Measurements from ENCODE around the gene TNS3.

Gene TNS3

DNA sequence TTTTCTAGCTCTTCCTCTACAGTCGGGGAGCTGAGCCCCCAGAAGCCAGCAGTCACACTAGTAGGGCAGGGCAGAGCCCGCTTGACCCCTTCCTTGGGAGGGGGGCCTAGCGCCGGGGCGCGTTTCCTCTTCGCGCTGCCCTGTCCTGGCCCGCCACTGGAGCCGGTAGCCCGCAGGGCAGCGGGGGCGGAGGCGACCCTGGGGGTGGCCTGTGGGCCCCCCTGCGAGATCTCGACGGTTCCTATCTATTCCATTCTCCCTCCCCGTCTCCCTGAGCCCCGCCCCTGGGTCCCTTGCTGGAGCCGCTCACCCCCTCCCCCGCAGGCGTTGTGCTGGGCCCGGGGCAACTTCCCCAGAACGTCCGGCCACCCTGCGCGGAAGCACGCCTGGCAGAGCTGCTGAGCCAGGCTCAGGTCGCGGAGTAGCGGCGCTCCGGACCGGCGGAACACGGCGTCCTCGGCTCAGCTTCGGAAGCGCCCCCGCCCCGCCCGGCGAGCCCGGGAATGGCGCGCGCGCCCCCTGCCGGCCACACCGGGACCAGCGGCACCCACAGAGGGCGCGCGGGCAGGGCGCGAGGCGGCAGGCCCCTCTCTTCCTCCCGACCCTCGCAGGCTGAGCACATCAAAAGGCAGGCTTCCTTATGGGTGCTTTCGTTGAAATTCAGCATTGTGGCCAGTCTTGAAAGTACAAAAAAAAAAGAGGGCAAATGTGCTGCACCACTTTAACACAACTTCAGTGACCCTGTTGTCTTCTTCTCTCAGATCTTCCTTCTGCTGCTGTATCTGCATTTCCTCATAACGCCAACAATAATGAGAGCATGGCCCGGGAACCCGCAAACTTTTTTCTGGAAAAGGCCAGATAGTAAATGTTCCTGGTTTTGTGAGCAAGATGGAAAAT lies 327.6 kb downstream of the TNS3 start:
- Histone ChIP-seq H3K4me3 (peak overlapping the region; percentile 24 to 52 (median 41)), H3K27ac (peak overlapping the region in 16 of 21 experiments; percentile 3 to 84 (median 74))

DNA sequence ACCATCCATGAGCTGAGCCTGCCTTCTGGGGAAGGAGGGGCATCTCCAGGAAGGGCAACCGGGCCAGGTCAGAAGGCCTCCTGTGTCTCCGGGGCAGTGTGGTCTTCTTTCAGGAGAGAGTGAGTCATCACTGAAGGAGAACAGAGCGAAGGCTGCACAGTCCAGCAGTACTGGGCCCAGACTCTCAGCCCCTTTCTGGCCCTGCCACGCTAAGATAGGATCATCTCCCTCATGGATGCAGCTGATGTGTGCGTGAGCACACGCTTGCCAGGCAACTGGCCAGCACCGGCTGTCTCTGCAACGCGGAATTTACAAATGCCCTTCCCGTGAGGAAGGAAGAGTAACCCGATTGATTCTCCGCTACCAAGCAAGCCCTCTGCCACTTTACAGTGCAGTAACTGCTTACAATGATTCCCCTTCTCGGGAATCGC lies 328.2 kb downstream of the TNS3 start:
- peak overlapping the region; percentile 24 to 52 (median 41) for H3K4me3 ChIP-seq
- H3K27ac ChIP-seq, result peak overlapping the region in 15 of 21 experiments; percentile 3 to 84 (median 76)

DNA sequence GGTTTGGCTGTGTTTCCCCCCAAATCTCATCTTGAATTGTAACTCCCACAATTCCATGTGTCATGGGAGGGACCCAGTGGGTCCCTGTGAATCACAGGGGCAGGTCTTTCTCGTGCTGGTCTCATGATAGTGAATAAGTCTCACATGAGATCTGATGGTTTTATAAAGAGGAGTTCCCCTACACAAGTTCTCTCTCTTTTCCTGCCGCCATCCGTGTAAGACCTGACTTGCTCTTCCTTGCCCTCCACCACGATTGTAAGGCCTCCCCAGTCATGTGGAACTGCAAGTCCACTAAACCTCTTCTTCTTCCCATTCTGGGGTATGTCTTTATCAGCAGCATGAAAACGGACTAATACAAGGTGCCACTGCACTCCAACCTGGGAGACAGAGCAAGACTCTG lies 329.2 kb downstream of the TNS3 start:
- Histone ChIP-seq H3K4me3 (no peak overlapping the region), H3K27ac (no peak overlapping the region)

DNA sequence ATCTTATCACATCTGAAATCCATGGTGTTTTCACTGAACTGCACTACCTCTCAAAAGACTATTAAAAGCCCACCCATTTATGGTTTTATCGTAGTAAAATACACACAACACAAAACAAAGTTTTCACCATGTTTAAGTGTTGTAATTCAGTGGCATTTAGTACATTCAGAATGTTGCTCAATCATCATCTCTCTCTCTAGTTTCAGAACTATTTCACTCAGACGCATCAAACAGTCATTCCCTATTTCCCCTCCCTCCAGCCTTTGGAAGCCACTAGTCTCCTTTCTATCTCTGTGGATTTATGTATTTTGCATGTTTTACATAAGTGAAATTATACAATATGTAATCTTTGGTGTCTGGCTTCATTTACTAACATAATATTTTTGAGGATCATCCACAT lies 332.6 kb downstream of the TNS3 start:
- no peak overlapping the region for H3K4me3 ChIP-seq
- no peak overlapping the region for H3K27ac ChIP-seq

DNA sequence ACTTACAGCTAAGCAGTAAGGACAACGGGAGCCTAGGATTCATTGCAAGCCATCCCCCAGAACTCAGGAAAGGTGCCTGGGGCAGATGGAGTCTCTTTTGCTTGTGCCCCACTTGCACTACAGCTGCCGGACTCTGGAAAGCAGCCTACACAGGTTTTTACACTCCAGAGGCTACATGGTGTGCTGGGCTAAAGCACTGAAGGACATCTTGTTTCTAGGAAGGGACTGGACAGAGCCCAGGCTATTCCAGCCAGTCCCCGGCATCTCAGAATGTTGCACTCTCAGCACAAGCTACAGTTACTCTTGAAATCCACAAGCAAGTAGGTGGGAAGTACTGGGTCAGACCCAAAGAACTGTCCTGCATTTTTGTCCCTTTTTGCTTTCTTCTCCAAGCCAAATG lies 333.1 kb downstream of the TNS3 start:
- no peak overlapping the region for H3K27ac ChIP-seq
- H3K4me3 ChIP-seq, result no peak overlapping the region

DNA sequence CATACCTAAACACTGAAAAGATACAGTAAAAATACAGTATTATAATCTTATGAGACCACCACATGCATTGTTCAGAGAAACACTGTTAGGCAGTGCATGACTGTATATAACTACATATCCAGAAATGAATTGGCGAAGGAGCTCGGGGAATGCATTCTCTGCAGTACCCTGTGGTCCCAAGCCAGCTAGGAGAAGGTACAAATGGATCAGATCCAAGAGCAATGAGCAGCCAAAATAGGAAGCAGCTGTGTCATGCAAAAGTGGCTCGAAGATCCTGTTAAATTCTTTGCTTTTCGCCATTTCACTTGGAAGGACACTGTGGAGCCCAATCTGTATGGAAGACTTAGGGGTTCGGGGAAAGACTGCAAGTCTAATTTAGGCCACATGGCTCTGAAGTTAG lies 334.8 kb downstream of the TNS3 start:
- H3K4me3 ChIP-seq, result no peak overlapping the region

DNA sequence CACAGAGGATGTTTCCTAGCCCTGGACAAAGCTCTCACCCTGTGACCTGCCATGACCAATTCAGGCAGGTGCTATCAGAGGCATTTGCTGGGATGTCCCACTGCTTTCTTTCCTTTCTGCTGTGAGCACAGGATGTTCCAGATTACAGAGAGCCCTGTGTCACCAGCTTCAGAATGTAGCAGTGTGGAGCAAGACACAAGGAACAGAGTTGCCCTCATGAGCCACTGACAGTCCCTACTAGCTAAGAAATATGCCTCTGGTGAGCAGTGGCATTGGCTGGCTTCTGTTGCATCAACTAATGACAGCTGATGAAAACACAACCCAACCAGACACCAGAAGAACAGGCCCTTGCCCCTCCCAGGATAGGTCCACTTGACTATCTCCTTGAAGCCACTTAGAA lies 337.2 kb downstream of the TNS3 start:
- no peak overlapping the region for H3K27ac ChIP-seq
- H3K4me3 ChIP-seq, result no peak overlapping the region

More for the DNA sequence above, 334.8 kb downstream of the TNS3 start:
- no peak overlapping the region for H3K27ac ChIP-seq

DNA sequence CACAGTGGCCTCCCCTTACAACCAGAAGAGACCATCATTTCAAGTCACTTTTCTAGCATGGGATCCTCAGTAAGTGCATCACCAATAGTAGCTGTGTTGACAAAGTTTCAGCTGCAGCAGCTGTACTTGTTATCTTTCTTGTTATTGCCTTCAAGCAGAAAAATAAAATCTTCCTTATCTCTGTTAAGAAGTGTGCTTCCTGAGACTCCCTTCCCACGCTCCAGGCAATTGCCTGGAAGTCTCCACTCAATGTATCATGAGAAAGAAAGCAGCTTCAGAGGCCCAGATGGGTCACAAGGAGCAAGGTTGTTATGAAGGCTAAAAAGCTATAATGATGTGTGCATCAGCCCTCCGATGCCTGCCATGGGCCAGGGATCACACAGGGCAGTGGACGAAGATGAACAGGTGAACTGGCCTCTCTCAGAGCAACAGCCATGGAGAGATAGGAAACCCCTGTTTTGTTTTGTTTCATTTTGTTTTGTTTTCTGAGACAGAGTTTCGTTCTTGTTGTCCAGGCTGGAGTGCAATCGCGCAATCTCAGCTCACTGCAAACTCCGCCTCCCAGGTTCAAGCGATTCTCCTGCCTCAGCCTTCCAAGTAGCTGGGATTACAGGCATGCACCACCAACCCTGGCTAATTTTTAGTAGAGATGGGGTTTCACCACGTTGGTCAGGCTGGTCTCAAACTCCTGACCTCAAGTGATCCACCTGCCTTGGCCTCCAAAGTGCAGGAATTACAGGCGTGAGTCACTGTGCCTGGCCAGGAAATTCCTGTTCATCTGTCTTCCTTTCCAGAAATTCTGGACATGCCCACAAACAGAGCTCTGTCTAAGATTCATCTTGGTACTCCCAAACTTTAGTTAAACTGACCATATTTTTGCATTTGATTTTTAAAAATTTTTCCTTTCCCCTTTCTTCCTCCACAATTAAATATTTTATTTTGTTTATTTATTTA lies 340.5 kb downstream of the TNS3 start:
- Histone ChIP-seq H3K27ac (no peak overlapping the region), H3K4me3 (no peak overlapping the region)

DNA sequence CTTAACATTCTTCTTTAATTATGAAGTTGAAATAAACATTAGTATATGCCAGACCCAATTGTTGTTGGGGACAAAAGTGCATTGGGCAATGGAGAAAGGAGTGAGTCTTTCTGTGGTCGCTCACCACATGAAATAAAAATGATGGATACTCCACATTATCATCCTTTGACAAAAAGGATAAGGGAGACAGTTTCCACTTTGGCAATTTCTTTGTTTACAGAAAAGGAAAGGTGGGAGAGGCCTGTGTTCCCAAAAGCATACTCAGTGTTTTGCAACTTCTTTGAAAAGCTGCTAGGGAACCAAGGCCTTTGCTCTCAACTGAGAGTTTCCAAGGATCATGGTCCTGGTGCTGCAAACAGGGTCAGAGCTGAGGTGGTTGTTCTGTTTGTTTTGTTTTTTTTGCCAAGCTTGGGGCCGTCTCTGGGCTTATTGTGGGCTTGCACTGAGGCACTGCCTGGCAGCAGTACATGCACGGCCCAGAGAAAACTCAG lies 341.9 kb downstream of the TNS3 start:
- no peak overlapping the region for H3K4me3 ChIP-seq
- no peak overlapping the region for H3K27ac ChIP-seq

DNA sequence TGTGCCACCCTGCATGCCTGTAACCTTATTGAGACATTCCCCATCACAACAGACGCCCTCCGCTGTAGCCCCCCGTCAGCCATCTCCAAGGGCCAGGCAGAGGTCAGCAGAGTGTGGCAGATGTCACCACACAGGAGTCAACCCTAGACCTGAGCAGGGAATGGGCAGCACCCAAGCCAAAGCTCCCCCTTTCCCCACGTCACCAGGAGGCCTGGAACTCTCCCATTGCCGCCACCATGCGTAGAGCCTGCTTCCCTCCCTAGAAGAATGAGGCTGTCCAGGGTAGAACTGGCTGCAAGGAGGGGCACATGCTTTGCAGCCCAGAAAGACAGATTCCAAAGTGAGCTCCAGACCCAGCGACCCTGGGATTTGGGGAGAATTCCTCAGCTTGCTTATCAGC lies 342.9 kb downstream of the TNS3 start:
- H3K27ac ChIP-seq, result no peak overlapping the region
- H3K4me3 ChIP-seq, result no peak overlapping the region

DNA sequence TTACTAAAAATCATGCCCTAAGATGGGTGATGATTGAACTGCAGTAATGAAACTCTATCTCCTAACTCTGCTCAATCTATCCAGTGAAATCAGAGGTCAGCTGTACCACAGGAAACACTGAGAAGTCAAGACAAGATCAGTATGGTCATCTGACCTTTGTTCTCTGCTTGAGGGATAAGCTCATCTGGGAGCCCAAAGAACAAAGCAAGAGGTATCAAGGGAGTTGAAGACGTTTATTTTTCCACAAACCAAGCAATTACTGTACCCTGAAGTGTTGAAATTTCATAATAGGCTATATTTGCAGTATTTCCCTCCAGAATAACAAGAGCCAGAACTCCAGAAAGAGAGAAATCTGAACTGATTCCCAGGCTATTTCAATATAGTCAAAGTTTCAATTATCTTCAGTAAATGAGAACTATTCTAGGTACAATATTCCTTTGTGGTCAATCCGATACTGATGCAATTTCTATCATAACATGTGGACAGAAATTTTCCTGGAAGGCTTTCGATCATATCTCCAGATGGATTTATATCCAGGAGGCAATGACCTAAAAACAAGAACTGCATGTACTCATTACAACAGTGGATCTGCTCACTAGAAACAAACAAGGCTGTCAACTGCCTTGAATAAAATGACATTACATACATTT lies 345.3 kb downstream of the TNS3 start:
- H3K4me3 ChIP-seq, result no peak overlapping the region
- H3K27ac ChIP-seq, result no peak overlapping the region

DNA sequence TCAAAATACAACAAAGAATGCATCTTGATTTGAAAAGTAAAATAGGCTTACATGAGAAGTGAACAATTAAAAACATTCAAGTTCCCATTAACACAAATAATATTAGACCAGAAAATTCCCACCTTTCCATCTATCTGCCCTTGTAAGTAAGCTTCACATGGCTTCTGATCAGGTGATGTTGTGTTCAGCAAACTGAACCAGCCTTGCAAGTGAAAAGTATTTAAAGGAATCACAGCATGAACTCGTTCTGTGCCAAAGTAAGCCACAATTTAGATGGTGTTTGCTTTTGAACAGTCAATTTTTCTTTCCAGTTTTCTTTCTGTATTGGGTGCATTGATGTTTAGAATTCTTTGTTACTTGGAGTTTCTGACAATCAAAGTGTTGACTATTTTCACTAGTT lies 347.9 kb downstream of the TNS3 start:
- H3K4me3 ChIP-seq, result no peak overlapping the region
- H3K27ac ChIP-seq, result no peak overlapping the region

DNA sequence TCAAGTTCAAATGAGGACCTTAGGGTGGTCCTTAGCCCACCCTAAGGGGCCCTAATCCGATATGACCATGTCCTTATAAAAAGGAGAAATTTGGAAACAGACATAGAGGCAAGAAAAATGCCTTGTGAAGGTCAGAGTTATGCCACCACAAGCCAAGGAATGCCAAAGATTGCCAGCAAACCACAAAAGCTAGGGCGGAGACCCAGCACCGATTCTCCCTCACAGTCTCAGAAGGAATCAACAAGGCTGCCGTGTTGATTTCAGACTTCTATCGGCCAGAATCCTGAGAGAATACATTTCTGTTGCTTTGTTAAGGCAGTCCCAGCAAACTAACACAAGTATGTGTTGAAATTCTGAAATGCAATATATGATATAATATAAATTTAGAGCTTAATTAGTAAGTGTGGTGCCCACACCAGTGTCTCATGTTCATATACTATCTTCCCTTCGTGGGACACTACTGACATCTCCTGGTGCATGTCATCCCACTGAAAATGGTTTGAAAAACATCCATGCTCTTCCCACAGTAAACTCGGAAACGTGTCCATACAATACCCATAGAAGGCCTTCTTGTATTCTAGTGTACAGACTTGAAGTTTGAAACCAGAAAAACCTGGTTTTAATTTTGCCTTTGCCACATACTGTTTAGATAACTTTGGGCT lies 349.0 kb downstream of the TNS3 start:
- no peak overlapping the region for H3K27ac ChIP-seq

DNA sequence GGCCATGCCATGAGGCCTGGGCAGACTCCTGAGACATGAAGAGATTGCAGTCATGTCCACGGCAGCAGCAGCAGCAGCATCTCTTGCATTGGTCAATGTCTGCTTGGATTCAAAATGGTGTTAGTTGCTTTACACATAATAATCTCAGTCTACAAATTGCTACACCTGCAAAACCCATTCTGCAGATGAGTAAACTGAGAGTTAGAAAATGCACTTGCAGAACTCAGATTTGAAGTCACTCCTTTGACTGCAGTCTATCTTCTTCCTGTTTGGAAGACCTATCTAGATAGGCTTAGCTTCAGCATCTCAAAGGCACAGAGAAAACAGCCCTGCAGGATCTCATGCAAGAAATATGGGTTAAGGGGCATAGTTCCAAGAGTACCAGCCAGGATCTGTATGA lies 350.3 kb downstream of the TNS3 start:
- Histone ChIP-seq H3K4me3 (no peak overlapping the region), H3K27ac (no peak overlapping the region)

More for the DNA sequence above, 349.0 kb downstream of the TNS3 start:
- no peak overlapping the region for H3K4me3 ChIP-seq

DNA sequence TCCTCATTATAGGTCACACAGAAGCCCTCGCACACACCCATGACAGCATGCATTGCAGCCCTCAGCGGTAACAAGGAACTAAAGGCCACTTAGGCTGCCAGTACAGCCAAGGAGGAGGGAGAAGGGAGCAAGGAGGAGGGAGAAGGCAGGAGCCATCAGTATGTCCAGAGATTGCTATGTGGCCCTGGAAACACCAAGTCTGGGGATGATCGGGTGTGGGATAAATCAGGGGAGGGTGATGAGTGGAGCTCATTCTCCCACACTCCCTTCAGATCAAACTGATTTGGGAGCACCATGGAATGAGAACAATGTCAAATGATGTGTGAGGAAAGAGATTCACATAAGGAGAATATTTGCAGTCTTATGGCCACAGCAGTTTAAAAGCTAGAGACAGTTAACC lies 350.9 kb downstream of the TNS3 start:
- no peak overlapping the region for H3K27ac ChIP-seq

DNA sequence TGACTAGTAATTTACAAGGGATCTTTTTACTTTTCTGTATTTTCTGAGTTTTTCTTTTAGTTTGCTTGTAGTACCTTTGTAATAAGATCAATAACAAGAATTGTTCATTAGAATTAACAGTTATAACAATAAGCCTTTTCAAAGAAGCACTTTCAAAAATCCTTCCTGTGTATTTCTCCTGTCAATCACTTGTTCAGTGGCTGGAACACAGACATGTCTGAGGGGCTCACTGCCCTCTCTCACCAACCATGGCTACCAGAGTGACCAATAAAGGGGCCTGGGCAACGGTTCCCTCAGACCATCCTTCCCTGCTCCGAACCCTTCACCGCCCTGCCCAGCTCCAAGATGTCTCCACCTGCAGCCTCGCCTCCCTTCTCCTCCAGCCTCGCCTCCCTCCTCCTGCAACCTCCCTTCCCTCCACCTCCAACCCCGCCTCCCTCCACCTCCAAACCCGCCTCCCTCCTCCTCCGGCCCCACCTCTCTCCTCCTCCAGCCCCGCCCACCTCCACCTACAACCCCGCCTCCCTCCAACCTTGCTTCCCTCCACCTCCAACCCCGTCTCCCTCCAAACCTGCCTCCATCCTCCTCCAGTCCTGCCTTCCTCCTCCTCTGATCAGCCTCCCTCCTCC lies 353.4 kb downstream of the TNS3 start:
- Histone ChIP-seq H3K27ac (no peak overlapping the region), H3K4me3 (no peak overlapping the region)

More for the DNA sequence above, 350.9 kb downstream of the TNS3 start:
- H3K4me3 ChIP-seq, result no peak overlapping the region

DNA sequence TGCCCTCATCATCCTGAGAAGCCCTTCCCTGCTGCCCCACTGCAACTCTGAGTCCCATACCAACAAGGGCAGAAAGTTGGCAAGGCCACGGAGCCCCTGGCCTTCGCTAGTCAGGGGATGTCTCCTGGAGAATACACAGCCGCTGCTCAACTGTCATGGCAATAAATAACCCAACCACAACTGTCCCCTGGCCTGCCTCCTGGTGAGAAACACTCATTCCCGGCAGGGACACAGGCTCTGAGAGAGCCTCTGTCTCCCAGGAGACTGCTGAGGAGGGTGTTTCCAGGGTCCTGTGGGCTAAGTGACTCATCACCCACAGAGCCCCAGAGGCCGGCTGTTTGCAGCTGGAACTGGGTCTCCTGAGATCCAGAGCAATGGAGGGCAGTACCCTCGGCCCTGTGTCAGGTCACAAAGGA lies 354.1 kb downstream of the TNS3 start:
- no peak overlapping the region for H3K27ac ChIP-seq
- H3K4me3 ChIP-seq, result no peak overlapping the region

DNA sequence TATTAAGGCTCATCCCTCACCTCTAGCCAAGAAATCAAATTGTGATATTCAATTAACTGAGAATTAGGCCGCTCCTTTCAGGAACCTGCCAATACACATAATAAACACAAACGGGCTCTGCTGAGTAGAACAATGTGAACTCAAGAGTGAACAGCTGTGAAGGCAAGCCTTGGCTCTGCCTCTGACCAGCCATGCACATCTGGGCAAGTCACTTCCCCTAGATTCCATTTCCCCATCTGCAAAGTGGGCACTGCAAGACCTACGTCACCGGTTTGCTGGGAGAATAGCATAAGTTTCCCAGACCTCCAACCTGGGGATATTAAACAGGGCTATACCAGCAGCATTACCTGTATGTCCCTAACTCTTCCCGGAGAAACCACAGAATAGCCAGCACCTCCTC lies 355.2 kb downstream of the TNS3 start:
- Histone ChIP-seq H3K27ac (no peak overlapping the region), H3K4me3 (no peak overlapping the region)

All from skin epidermis (tissue), 12 donors.